Measurements from ENCODE around the gene NOXO1.

NOXO1 gene

DNA sequence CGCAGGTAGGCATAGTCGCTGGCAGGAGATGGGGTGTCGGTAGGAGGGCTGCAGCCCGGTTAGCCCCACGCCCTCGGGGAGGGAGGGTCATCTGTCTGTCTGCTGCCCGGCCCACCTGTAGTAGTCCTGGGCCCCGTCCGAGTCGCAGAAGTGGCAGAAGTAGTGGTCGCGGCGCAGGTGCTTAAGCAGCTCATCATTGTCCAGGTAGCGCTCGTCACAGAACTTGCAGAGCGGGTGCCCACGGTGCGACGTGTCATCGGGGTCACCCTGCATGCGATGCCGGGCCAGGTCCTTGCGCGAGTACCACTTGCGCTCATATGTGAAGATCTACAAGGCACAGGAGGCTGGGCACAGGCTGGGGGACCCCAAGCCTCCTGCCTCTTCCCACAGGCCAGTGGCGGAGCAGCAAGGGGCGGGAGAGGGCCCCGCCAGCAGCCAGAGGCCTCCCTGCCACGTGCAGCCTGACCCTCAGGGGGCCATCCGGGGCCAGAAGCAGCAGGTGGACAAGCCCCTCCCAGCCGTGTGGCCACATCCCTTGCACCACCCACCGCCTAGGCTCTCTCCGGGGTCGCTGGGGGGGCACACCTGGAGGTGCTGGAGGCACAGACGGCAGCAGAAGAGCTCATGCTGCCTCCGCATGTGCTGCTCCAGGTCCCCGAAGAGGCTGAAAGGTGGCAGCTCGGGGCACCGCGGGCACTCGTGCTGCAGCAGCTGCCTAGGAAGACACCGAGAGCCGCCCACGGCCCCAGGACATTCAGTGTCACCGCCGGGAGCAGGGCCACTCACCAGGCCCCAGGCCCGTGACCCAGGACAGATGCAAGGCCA lies 21.3 kb upstream of the NOXO1 start:
- DNase-seq, result no peak
- ATAC-seq (ENCODE audit: insufficient read depth, low read depth), result no peak
- Histone ChIP-seq H3K4me3 (ENCODE audit: low read depth in 1 of 2, low read length in 2 of 2) (no peak overlapping the region), H3K9ac (ENCODE audit: low read depth, low read length) (no peak overlapping the region), H3K79me2 (ENCODE audit: insufficient read depth, low read length) (peaks cover 44% of the 10 kb centered on the region), H3K27ac (ENCODE audit: low read length) (no peak overlapping the region), H4K20me1 (ENCODE audit: insufficient read depth, low read length) (peaks cover 62% of the 10 kb centered on the region), H3K4me1 (ENCODE audit: insufficient read depth, low read length) (peaks cover 22% of the 10 kb centered on the region), H3K27me3 (ENCODE audit: insufficient read depth, low read length, poor library complexity) (no peaks in the 10 kb centered on the region), H3K4me2 (ENCODE audit: insufficient read depth, low read length) (no peak overlapping the region), H2AFZ (ENCODE audit: low read depth, low read length) (no peak overlapping the region), H3K36me3 (ENCODE audit: insufficient read depth, low read length) (peaks cover 97% of the 10 kb centered on the region), H3K9me3 (ENCODE audit: insufficient read depth, low read length, severe bottlenecking) (no peaks in the 10 kb centered on the region)
- TF ChIP-seq EZH2 (IDR thresholded peaks at IDR 0.05; ENCODE audit: borderline replicate concordance, low read depth, low read length, severe bottlenecking), result no peak

DNA sequence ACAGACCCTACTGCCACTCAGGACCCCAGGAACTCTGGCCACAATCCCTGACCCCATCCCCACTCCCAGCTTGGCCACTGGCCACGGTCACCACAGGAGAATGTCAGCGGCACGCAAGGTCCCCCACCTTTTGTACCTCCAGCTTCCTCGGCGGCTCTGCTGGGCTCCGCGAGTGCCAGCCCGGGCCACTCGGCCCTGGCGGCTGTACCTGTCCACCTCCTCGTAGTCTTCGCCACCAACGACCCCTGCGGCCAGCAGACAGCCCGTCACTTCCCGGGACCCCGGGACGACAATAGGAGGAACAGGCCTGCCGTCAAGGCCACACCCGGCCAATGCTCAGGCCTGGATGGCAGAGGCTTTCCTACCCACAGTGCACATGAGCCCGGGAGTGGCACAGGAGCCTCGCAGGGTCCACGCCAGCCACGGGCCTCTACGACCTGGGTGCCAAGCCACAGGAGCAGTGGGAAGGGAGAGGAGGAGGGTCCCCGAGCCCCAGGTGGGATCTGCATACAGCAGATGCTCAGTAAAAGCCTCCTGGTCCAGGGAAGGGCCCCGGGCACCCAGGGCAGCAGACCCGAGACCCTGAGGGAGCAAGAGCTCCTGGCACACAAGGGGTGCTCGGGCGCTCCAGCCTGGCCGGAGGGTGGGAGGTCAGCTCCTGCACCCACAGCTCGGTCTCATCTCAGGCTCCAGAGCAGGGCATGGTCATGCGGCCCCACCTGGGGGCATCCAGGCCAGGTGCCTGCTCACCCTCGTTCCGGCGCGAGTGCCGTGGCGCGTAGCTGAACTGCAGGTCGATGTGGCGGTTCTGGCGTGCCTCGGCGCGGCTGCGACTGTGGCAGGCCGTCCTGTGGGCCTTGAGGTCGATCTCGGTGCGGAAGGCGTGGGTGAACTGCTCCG lies 20.4 kb upstream of the NOXO1 start:
- Histone ChIP-seq H3K4me3 (ENCODE audit: low read depth in 1 of 2, low read length in 2 of 2) (no peak overlapping the region), H3K9me3 (ENCODE audit: insufficient read depth, low read length, severe bottlenecking) (no peaks in the 10 kb centered on the region), H3K4me2 (ENCODE audit: insufficient read depth, low read length) (no peak overlapping the region), H4K20me1 (ENCODE audit: insufficient read depth, low read length) (peaks cover 57% of the 10 kb centered on the region), H3K79me2 (ENCODE audit: insufficient read depth, low read length) (peaks cover 35% of the 10 kb centered on the region), H3K27ac (ENCODE audit: low read length) (no peak overlapping the region), H2AFZ (ENCODE audit: low read depth, low read length) (no peak overlapping the region), H3K27me3 (ENCODE audit: insufficient read depth, low read length, poor library complexity) (no peaks in the 10 kb centered on the region), H3K9ac (ENCODE audit: low read depth, low read length) (no peak overlapping the region), H3K36me3 (ENCODE audit: insufficient read depth, low read length) (peaks cover 94% of the 10 kb centered on the region), H3K4me1 (ENCODE audit: insufficient read depth, low read length) (peaks cover 13% of the 10 kb centered on the region)
- ATAC-seq (ENCODE audit: insufficient read depth, low read depth) (no peak), DNase-seq (no peak)
- TF ChIP-seq, protein P1, sequence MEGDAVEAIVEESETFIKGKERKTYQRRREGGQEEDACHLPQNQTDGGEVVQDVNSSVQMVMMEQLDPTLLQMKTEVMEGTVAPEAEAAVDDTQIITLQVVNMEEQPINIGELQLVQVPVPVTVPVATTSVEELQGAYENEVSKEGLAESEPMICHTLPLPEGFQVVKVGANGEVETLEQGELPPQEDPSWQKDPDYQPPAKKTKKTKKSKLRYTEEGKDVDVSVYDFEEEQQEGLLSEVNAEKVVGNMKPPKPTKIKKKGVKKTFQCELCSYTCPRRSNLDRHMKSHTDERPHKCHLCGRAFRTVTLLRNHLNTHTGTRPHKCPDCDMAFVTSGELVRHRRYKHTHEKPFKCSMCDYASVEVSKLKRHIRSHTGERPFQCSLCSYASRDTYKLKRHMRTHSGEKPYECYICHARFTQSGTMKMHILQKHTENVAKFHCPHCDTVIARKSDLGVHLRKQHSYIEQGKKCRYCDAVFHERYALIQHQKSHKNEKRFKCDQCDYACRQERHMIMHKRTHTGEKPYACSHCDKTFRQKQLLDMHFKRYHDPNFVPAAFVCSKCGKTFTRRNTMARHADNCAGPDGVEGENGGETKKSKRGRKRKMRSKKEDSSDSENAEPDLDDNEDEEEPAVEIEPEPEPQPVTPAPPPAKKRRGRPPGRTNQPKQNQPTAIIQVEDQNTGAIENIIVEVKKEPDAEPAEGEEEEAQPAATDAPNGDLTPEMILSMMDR (IDR thresholded peaks at IDR 0.05; ENCODE audit: borderline replicate concordance, extremely low read depth, low read length, poor library complexity, severe bottlenecking), result no peak
- no peak for TF ChIP-seq EZH2 (IDR thresholded peaks at IDR 0.05; ENCODE audit: borderline replicate concordance, low read depth, low read length, severe bottlenecking)

DNA sequence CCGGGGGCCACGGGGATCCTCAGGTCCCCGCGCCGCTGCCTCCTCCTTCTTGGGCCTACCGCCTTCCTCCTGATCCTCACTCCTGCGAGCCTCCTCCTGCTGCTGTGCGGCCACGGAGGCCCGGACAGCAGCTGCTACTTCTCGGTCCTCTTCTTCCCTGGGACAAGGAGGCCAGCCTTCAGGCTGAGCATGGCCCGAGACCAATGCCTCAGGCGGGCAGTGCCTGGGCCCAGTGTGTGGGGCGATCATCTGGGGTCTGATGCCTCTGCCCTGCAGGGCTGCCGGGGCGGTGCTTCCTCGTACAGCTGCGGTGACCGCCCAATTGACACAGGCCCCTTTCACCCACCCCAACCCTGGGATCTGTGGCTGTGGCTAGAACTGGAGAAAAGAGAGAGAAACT lies 19.8 kb upstream of the NOXO1 start:
- Histone ChIP-seq H3K27me3 (ENCODE audit: insufficient read depth, low read length, poor library complexity) (no peaks in the 10 kb centered on the region), H4K20me1 (ENCODE audit: insufficient read depth, low read length) (peaks cover 52% of the 10 kb centered on the region), H3K4me1 (ENCODE audit: insufficient read depth, low read length) (peaks cover 7% of the 10 kb centered on the region; the same call in 1 of the 2 replicates), H3K9ac (ENCODE audit: low read depth, low read length) (no peak overlapping the region), H3K27ac (ENCODE audit: low read length) (no peak overlapping the region), H3K9me3 (ENCODE audit: insufficient read depth, low read length, severe bottlenecking) (no peaks in the 10 kb centered on the region), H3K4me2 (ENCODE audit: insufficient read depth, low read length) (no peak overlapping the region), H3K4me3 (ENCODE audit: low read depth in 1 of 2, low read length in 2 of 2) (no peak overlapping the region), H3K36me3 (ENCODE audit: insufficient read depth, low read length) (peaks cover 90% of the 10 kb centered on the region), H2AFZ (ENCODE audit: low read depth, low read length) (no peak overlapping the region), H3K79me2 (ENCODE audit: insufficient read depth, low read length) (peaks cover 28% of the 10 kb centered on the region)
- ATAC-seq (ENCODE audit: insufficient read depth, low read depth), result no peak
- no peak for TF ChIP-seq EZH2 (IDR thresholded peaks at IDR 0.05; ENCODE audit: borderline replicate concordance, low read depth, low read length, severe bottlenecking)
- TF ChIP-seq, protein P1 (IDR thresholded peaks at IDR 0.05; ENCODE audit: borderline replicate concordance, extremely low read depth, low read length, poor library complexity, severe bottlenecking), result no peak
- no peak for DNase-seq

All from DND-41 (cell line).